Neutrophil (primary cell): ENCODE measurements around the gene DENND4B.
A peak's percentile ranks its signal among the peaks of the same experiment; 100 is the strongest.

Source experiments
- H3K27ac ChIP-seq: fragments of 200-600 bp; sonication (generic); 2 replicates; pipeline ENCODE4 v1.5.1; 2016; ENCODE audit warnings: mild to moderate bottlenecking, moderate library complexity
- H3K27me3 ChIP-seq: fragments of 200-600 bp; sonication (generic); 2 replicates; pipeline ENCODE4 v1.6.0; 2016; ENCODE audit warnings: mild to moderate bottlenecking
- H3K36me3 ChIP-seq: fragments of 200-600 bp; sonication (generic); 2 replicates; pipeline ENCODE4 v1.5.1; 2017
- H3K4me1 ChIP-seq, 2 experiments: fragments of 200-600 bp in 1 of 2; sonication (generic) in 1 of 2; 1 replicate in 1 of 2; 2 replicates in 1 of 2; pipeline versions ENCODE4 v1.5.1 to v1.6.1; 2013 to 2016; ENCODE audit warnings: low read depth in 1 of 2, low read length in 1 of 2, mild to moderate bottlenecking in 1 of 2, moderate library complexity in 1 of 2; ENCODE audit not compliant: control insufficient read depth in 1 of 2, insufficient read depth in 1 of 2
- H3K4me3 ChIP-seq, 2 experiments: fragments of 200-600 bp in 1 of 2; sonication (generic) in 1 of 2; 1 replicate in 1 of 2; 2 replicates in 1 of 2; pipeline ENCODE4 v1.5.1; 2013 to 2016; ENCODE audit warnings: low read depth in 1 of 2, low read length in 1 of 2, mild to moderate bottlenecking in 1 of 2, moderate library complexity in 1 of 2
- H3K9me3 ChIP-seq: fragments of 200-600 bp; sonication (generic); 2 replicates; pipeline ENCODE4 v1.5.1; 2016
- TF ChIP-seq, protein P1 (sequence below): fragments of 200-600 bp; sonication (generic); IDR thresholded peaks from 2 replicates; pipeline ENCODE4 v1.5.1; 2016; ENCODE audit warnings: antibody characterized with exemption

The DENND4B gene

DNA sequence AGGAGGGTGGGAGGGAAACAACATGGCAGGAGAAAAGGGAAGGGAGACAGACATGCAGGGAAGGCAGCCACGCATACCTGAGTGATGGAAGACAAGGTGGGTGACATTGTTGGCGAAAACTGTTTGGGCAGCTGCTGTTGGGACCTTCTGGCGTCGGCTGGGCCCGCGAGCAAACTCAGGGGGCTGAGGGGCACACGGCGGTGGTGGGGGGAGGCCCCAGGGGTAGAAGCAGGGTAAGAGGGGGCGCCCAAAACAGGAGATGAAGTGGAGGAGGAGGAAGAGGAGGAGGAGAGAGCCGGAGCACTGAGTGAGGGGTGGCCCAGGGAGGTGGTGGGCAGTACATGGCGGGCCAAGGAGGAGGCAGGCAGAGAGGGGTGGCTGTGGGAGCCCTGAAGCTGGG lies 4.7 kb upstream of the DENND4B start:
- H3K27ac ChIP-seq: no peak overlapping the region

DNA sequence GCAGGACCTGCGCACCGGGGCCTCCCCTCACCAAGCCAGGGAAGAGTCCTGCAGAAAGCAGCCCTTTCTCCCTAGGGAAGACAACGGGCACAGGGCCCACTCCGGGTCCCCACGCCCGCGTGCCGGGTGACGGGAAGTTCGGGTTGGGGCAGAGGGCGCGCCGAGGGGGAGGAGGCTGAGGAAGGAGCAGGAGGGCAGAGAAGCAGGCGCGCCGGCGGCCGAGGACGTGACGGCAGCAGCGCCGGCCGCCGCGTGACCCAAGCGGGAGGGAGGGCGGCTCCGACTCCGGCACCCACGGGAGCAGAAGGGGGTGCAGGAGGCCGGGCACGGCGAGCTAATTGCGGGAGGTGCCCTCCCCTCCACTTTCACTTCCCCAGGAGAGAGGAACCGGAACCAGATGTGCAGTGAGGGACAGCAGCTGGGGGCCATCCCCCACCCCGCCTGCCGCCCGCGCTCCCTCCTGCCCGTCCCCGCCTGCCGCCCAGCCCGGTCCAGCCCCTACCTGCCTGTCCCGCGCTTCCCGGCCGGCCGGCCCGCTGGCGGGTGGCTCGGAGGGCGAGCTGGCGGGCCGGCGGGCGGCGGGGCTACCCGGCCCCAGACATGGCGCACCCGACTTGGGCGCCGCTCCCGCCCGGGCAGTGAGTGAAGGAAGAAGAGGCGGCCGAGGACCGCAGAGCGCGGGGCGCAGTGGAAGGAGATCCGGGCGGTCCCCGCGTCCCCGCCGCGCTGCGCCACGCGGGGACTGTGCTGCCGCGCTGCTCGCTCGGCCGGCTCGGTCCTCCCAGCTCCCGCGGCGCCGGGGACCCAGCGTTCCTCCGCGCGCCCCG lies 510 bp downstream of the DENND4B start:
- Histone ChIP-seq H3K36me3 (peaks cover 65% of the 10 kb centered on the region), H3K4me1 (peaks cover 41 to 47% of the 10 kb centered on the region in 2 experiments)

More for the DNA sequence above, 4.7 kb upstream of the DENND4B start:
- Histone ChIP-seq H3K4me1 (peaks cover 19 to 24% of the 10 kb centered on the region in 2 experiments), H3K36me3 (peaks cover 79% of the 10 kb centered on the region), H3K4me3 (no peak overlapping the region), H3K9me3 (no peaks in the 10 kb centered on the region), H3K27me3 (no peaks in the 10 kb centered on the region)
- TF ChIP-seq, protein P1, sequence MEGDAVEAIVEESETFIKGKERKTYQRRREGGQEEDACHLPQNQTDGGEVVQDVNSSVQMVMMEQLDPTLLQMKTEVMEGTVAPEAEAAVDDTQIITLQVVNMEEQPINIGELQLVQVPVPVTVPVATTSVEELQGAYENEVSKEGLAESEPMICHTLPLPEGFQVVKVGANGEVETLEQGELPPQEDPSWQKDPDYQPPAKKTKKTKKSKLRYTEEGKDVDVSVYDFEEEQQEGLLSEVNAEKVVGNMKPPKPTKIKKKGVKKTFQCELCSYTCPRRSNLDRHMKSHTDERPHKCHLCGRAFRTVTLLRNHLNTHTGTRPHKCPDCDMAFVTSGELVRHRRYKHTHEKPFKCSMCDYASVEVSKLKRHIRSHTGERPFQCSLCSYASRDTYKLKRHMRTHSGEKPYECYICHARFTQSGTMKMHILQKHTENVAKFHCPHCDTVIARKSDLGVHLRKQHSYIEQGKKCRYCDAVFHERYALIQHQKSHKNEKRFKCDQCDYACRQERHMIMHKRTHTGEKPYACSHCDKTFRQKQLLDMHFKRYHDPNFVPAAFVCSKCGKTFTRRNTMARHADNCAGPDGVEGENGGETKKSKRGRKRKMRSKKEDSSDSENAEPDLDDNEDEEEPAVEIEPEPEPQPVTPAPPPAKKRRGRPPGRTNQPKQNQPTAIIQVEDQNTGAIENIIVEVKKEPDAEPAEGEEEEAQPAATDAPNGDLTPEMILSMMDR: no peak

DNA sequence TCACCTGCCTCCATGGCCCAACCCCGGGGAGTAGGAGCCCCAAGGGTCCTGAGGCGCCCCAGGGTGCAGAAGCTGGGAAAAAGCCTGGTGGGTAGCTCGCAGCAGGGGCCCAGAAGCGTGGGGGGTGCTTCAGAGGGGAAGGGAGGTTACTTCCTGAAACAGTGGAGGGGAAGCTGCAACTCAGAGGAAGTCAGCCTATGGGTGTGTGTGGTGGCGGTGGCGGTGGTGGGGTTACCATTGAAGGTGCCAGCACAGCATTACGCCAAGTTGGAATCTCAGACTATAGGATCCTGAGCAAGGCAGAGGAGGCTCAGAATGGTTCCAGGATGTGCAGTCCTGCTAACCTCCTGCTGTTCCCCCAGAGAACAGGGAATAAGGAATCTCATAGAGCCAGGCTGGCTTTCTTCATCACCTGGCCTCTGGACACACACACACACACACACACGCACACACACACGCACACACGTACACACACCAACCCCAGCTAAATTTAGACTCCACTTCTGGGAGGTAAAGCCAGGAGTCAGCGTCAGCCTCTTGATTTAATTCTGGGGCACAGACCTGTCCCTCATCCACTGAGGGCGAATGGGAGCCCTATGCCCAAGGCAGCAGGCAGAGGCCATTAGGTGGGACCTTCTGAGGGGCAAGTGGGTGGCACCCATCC lies 1.3 kb downstream of the DENND4B start:
- Histone ChIP-seq H3K27ac (peak overlapping the region; percentile 100), H3K4me1 (peaks cover 41 to 47% of the 10 kb centered on the region in 2 experiments), H3K36me3 (peaks cover 65% of the 10 kb centered on the region), H3K9me3 (no peaks in the 10 kb centered on the region), H3K4me3 (peak overlapping the region; percentile 75 to 83), H3K27me3 (no peaks in the 10 kb centered on the region)
- TF ChIP-seq, protein P1: peak; percentile 25

More for the DNA sequence above, 510 bp downstream of the DENND4B start:
- TF ChIP-seq, protein P1: no peak
- Histone ChIP-seq H3K27me3 (no peaks in the 10 kb centered on the region), H3K9me3 (no peaks in the 10 kb centered on the region), H3K4me3 (peak overlapping the region; percentile 75 to 83), H3K27ac (peak overlapping the region; percentile 100)

DNA sequence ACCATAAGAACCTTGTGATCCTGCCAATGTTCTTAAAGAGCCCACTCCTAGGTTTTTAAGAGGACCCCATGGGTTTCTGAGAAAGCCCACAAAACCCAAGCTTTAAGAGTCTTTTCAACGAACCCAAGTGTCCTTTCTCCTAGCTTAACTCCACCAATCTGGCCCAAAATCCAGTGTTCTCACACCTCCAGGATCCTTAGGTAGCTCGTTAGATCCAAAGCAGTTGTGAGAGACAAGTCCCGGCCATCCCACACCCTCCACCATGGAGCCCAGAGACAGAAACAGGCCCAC lies 1.7 kb downstream of the DENND4B start:
- Histone ChIP-seq H3K27me3 (no peaks in the 10 kb centered on the region), H3K4me3 (peak overlapping the region; percentile 75 to 83), H3K36me3 (peaks cover 65% of the 10 kb centered on the region), H3K4me1 (peaks cover 41 to 47% of the 10 kb centered on the region in 2 experiments), H3K9me3 (no peaks in the 10 kb centered on the region), H3K27ac (peak overlapping the region; percentile 100)
- TF ChIP-seq, protein P1: no peak

DNA sequence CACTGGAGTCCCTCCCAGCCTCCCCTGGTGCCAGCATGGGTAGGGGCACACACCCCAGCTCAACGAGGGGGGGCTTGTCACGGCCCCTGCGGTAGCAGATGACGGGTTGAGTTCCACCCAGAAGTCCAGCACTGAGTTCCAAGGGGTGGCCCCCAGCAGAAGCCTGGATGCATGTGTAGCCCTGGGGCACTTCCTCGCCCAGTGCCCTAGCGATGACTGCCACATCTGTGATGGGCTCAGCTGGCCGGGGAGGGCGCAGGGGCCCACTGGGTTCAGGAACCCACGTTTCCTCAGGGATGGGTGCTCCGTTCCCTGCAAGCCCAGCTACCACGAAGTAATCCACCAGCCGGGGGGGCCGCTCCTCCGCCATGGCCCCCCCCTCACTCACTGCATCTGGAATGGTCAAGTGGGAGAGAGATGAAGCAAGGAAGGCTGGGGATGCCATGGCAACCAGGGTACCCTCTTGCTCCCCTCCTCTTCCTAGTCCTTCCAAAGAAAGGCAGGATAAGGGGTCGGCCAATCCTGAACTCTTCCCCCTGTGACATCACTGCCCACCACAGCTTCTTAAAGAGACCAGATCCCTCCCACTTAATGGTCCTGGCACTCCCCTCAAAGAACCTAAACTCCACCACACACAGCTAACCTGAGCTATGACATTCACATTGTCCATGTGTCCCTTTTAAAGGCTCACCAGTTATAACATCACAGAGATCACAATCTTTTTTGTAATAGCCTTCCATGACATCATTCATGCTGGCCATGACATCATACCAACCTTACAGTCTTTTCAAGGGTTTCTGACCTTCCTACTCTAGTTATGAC lies 2.3 kb downstream of the DENND4B start:
- Histone ChIP-seq H3K4me3 (peak overlapping the region; percentile 75 to 83), H3K27ac (peak overlapping the region; percentile 100), H3K4me1 (peaks cover 41 to 47% of the 10 kb centered on the region in 2 experiments), H3K9me3 (no peaks in the 10 kb centered on the region), H3K27me3 (no peaks in the 10 kb centered on the region), H3K36me3 (peaks cover 65% of the 10 kb centered on the region)
- TF ChIP-seq, protein P1: no peak
